Measurements from ENCODE around the gene RANBP3. TPM values are rescaled to one million over a fixed set of nuclear protein-coding genes. Genes with fewer than 3 reads are reported as not detected.

RANBP3 gene
- total RNA-seq, 1 experiment from 2014 or later, result 59.5 TPM

GRCh38 chr19:5953030-5953589 is 24.8 kb downstream of the RANBP3 start:
- DNase-seq (ENCODE audit: unreplicated experiment), result no peak
- ChIA-PET POLR2A (interaction anchor here (0.5 kb wide), 1 partner anchor 24 kb away, joined by 3 read pairs; no protein-coding TSS in a partner anchor), CTCF (interaction anchor here (1.1 to 3.0 kb wide), 2 partner anchors 14 to 174 kb away, joined by 3 to 13 read pairs; no protein-coding TSS in a partner anchor)
- intact Hi-C loops (cut with micrococcal nuclease), result no loop called here
- BruUV-seq (replicated peaks), result no TSS peak
- Mint-ChIP-seq H3K27ac (ENCODE audit: low read depth, unreplicated experiment) (peak overlapping the region; percentile 27), H3K27me3 (ENCODE audit: insufficient read depth, unreplicated experiment) (no peaks in the 10 kb centered on the region), H3K9me3 (ENCODE audit: unreplicated experiment) (no peaks in the 10 kb centered on the region), H3K4me1 (ENCODE audit: insufficient read depth, unreplicated experiment) (peaks cover 25% of the 10 kb centered on the region), H3K4me3 (ENCODE audit: unreplicated experiment) (no peak overlapping the region), H3K36me3 (ENCODE audit: insufficient read depth, unreplicated experiment) (peaks cover 26% of the 10 kb centered on the region)
- no peak for TF ChIP-seq CTCF (IDR thresholded peaks at IDR 0.05; ENCODE audit: unreplicated experiment)

- no TSS peak for BruUV-seq (replicated peaks)
- no peak for TF ChIP-seq CTCF (IDR thresholded peaks at IDR 0.05; ENCODE audit: unreplicated experiment)
- H3K4me3 Mint-ChIP-seq (ENCODE audit: unreplicated experiment), result no peak overlapping the region
Measured at GRCh38 chr19:5952193-5953029, 25.5 kb downstream of the RANBP3 start.

GRCh38 chr19:5951338-5951861 is 26.5 kb downstream of the RANBP3 start:
- peaks cover 26% of the 10 kb centered on the region for H3K36me3 Mint-ChIP-seq (ENCODE audit: insufficient read depth, unreplicated experiment)
- no peaks in the 10 kb centered on the region for H3K9me3 Mint-ChIP-seq (ENCODE audit: unreplicated experiment)
- ChIA-PET POLR2A (interaction anchor here (0.6 kb wide), 1 partner anchor 12 kb away, joined by 4 read pairs; no protein-coding TSS in a partner anchor), CTCF (interaction anchor here (0.5 to 3.0 kb wide), 4 partner anchors 16 to 1622 kb away, joined by 3 to 13 read pairs (median 4); no protein-coding TSS in a partner anchor)
- intact Hi-C loops (cut with micrococcal nuclease), result no loop called here
- no peak for DNase-seq (ENCODE audit: unreplicated experiment)
- H3K27me3 Mint-ChIP-seq (ENCODE audit: insufficient read depth, unreplicated experiment), result no peaks in the 10 kb centered on the region
- no peak for TF ChIP-seq CTCF (IDR thresholded peaks at IDR 0.05; ENCODE audit: unreplicated experiment)
- peaks cover 21% of the 10 kb centered on the region for H3K4me1 Mint-ChIP-seq (ENCODE audit: insufficient read depth, unreplicated experiment)
- H3K4me3 Mint-ChIP-seq (ENCODE audit: unreplicated experiment), result no peak overlapping the region
- no peak overlapping the region for H3K27ac Mint-ChIP-seq (ENCODE audit: low read depth, unreplicated experiment)
- BruUV-seq (replicated peaks), result no TSS peak

More at GRCh38 chr19:5952193-5953029, 25.5 kb downstream of the RANBP3 start:
- peaks cover 21% of the 10 kb centered on the region for H3K4me1 Mint-ChIP-seq (ENCODE audit: insufficient read depth, unreplicated experiment)
- peaks cover 26% of the 10 kb centered on the region for H3K36me3 Mint-ChIP-seq (ENCODE audit: insufficient read depth, unreplicated experiment)
- no peaks in the 10 kb centered on the region for H3K27me3 Mint-ChIP-seq (ENCODE audit: insufficient read depth, unreplicated experiment)
- intact Hi-C loops (cut with micrococcal nuclease), result no loop called here
- DNase-seq (ENCODE audit: unreplicated experiment), result no peak
- no peaks in the 10 kb centered on the region for H3K9me3 Mint-ChIP-seq (ENCODE audit: unreplicated experiment)
- ChIA-PET POLR2A (no interaction called here), CTCF (interaction anchor here (0.6 to 3.0 kb wide), 3 partner anchors 15 to 910 kb away, joined by 3 to 13 read pairs (median 3); no protein-coding TSS in a partner anchor)
- no peak overlapping the region for H3K27ac Mint-ChIP-seq (ENCODE audit: low read depth, unreplicated experiment)

GRCh38 chr19:5950741-5951140 is 27.2 kb downstream of the RANBP3 start:
- ChIA-PET POLR2A (no interaction called here), CTCF (interaction anchor here (1.2 to 3.0 kb wide), 2 partner anchors 17 to 147 kb away, joined by 4 to 13 read pairs; no protein-coding TSS in a partner anchor)
- Mint-ChIP-seq H3K27ac (ENCODE audit: low read depth, unreplicated experiment) (no peak overlapping the region), H3K9me3 (ENCODE audit: unreplicated experiment) (no peaks in the 10 kb centered on the region), H3K36me3 (ENCODE audit: insufficient read depth, unreplicated experiment) (peaks cover 26% of the 10 kb centered on the region), H3K4me3 (ENCODE audit: unreplicated experiment) (no peak overlapping the region), H3K27me3 (ENCODE audit: insufficient read depth, unreplicated experiment) (no peaks in the 10 kb centered on the region), H3K4me1 (ENCODE audit: insufficient read depth, unreplicated experiment) (peaks cover 16% of the 10 kb centered on the region)
- no TSS peak for BruUV-seq (replicated peaks)
- intact Hi-C loops (cut with micrococcal nuclease), result no loop called here
- TF ChIP-seq CTCF (IDR thresholded peaks at IDR 0.05; ENCODE audit: unreplicated experiment), result no peak
- no peak for DNase-seq (ENCODE audit: unreplicated experiment)

Measured in MCF 10A (cell line).